Placental epithelial cell (primary cell): ENCODE results near the gene IFI27L2. TPM values are rescaled to one million over a fixed set of nuclear protein-coding genes. Genes with fewer than 3 reads are reported as not detected.

Source experiments
- total RNA-seq: library from RNA; depleted of rRNA; stranded (reverse); fragments of >200 nt; gene quantifications from 2 replicates; pipeline ENCODE4 v1.2.3, GENCODE V29; 2012

Gene IFI27L2
- total RNA-seq: 47.2 and 53.8 TPM in 2 replicates

GRCh38 chr14:94129111-94129757 lies at the start of gene IFI27L2:
TSS of gene IFI27L2 (minus strand) at chr14:94129604. CDS start at chr14:94129564, 40 bp downstream.

GRCh38 chr14:94173885-94174603 lies 44.6 kb upstream of the IFI27L2 start, which contains the start of gene PPP4R4:
TSS of gene PPP4R4 (plus strand) at chr14:94174322. CDS start at chr14:94174466, 144 bp downstream.

GRCh38 chr14:94110552-94111181 lies 18.7 kb downstream of the IFI27L2 start, which contains the start of gene IFI27:
TSS of gene IFI27 (plus strand) at chr14:94110736.

GRCh38 chr14:94080621-94081385 lies 48.6 kb downstream of the IFI27L2 start, which contains the start of the genes DDX24 and IFI27L1:
TSS of gene DDX24 (minus strand) at chr14:94081202. CDS start at chr14:94079742, 1,460 bp downstream.
TSS of gene IFI27L1 (plus strand) at chr14:94081310. CDS start at chr14:94096938, 15,628 bp downstream.

Other genes starting within 250 kb of the IFI27L2 start
- gene FAM181A, start 202.3 kb downstream of the IFI27L2 start, total RNA-seq: not detected in 2 replicates
- not detected in 2 replicates for gene ASB2, start 153.0 kb downstream of the IFI27L2 start, total RNA-seq
- not detected in 2 replicates for gene CCDC197, start 132.3 kb downstream of the IFI27L2 start, total RNA-seq
- gene OTUB2, start 103.3 kb downstream of the IFI27L2 start, total RNA-seq: 1.2 and 1.6 TPM in 2 replicates
- 69.2 and 69.5 TPM in 2 replicates for gene DDX24, start 48.4 kb downstream of the IFI27L2 start, total RNA-seq
- 8.6 and 13.0 TPM in 2 replicates for gene IFI27L1, start 48.3 kb downstream of the IFI27L2 start, total RNA-seq
- gene IFI27, start 18.9 kb downstream of the IFI27L2 start, total RNA-seq: 0.39 and 0.76 TPM in 2 replicates
- gene PPP4R4, start 44.7 kb upstream of the IFI27L2 start, total RNA-seq: under 0.01 and 0.54 TPM in 2 replicates
- not detected in 2 replicates for gene SERPINA10, start 163.7 kb upstream of the IFI27L2 start, total RNA-seq
- not detected in 2 replicates for gene SERPINA6, start 193.7 kb upstream of the IFI27L2 start, total RNA-seq
- not detected in 2 replicates for gene SERPINA2, start 237.1 kb upstream of the IFI27L2 start, total RNA-seq